IMR-90 (cell line): Measurements from ENCODE around the gene BRPF3. TPM values are rescaled to one million over a fixed set of nuclear protein-coding genes. Genes with fewer than 3 reads are reported as not detected.
A peak's percentile ranks its signal among the peaks of the same experiment; 100 is the strongest.

Experiments used
- ATAC-seq: fragments of 200-7000 bp; cut with Tn5 transposase; 2 replicates; pipeline ENCODE4 v1.9.1; 2020; ENCODE audit warnings: low read depth, mild to moderate bottlenecking, moderate library complexity
- BruUV-seq: library from RNA; stranded (reverse); fragments of 400-500 nt; replicated peaks from 2 replicates; lab custom pipeline; 2021; lab: Mats Ljungman, UMichigan
- CTCF ChIA-PET: fragments of 300-600 bp; formaldehyde crosslinking; extraction: SDS; loops from one replicate; lab custom pipeline; 2021; ENCODE audit warnings: antibody characterized with exemption; lab: Yijun Ruan, JAX
- POLR2A ChIA-PET: fragments of 300-600 bp; sonication (Branson Sonifier 250); formaldehyde crosslinking; loops from one replicate; lab custom pipeline; 2022; ENCODE audit warnings: antibody characterized with exemption; ENCODE audit not compliant: unreplicated experiment; lab: Charles Lee
- DNase-seq: peaks from one replicate; pipeline ENCODE4 v3.0.0; 2013
- H2AFZ ChIP-seq: replicated peaks from 2 replicates; pipeline ENCODE3; 2013; ENCODE audit warnings: low read length, mild to moderate bottlenecking; ENCODE audit not compliant: poor library complexity
- H2AK5ac ChIP-seq: 2 replicates; pipeline ENCODE4 v1.6.1; 2013; ENCODE audit warnings: low read depth, low read length, inconsistent platforms
- H2AK9ac ChIP-seq: replicated peaks from 2 replicates; pipeline ENCODE3; 2013; ENCODE audit warnings: mild to moderate bottlenecking, low read depth, low read length, moderate library complexity; ENCODE audit not compliant: poor library complexity
- H2BK120ac ChIP-seq: 2 replicates; pipeline ENCODE4 v1.6.1; 2013; ENCODE audit warnings: low read depth, low read length, inconsistent platforms
- H2BK15ac ChIP-seq: 3 replicates; pipeline ENCODE4 v1.6.1; 2013; ENCODE audit warnings: low read depth, low read length, inconsistent platforms
- H2BK20ac ChIP-seq: 2 replicates; pipeline ENCODE4 v1.6.1; 2013; ENCODE audit warnings: low read depth, mild to moderate bottlenecking, inconsistent platforms, low read length, moderate library complexity
- H2BK5ac ChIP-seq: 2 replicates; pipeline ENCODE4 v1.6.1; 2013; ENCODE audit warnings: mild to moderate bottlenecking, low read depth, low read length, inconsistent platforms; ENCODE audit not compliant: poor library complexity, severe bottlenecking
- H3K14ac ChIP-seq: replicated peaks from 2 replicates; pipeline ENCODE4 v1.6.1; 2013; ENCODE audit warnings: low read depth, low read length, inconsistent platforms
- H3K18ac ChIP-seq: 2 replicates; pipeline ENCODE4 v1.6.1; 2013; ENCODE audit warnings: low read depth, low read length, control low read depth
- H3K23ac ChIP-seq: 2 replicates; pipeline ENCODE4 v1.6.1; 2013; ENCODE audit warnings: low read depth, low read length, inconsistent platforms
- H3K27ac ChIP-seq: 2 replicates; pipeline ENCODE4 v1.5.1; 2013; ENCODE audit warnings: mild to moderate bottlenecking, control low read depth, low read length; ENCODE audit not compliant: insufficient read depth
- H3K27me3 ChIP-seq: 2 replicates; pipeline ENCODE4 v1.6.1; 2013; ENCODE audit warnings: low read length; ENCODE audit not compliant: control insufficient read depth, insufficient read depth
- H3K36me3 ChIP-seq: 2 replicates; pipeline ENCODE4 v1.6.1; 2013; ENCODE audit warnings: low read length, mixed read lengths; ENCODE audit not compliant: control insufficient read depth, insufficient read depth
- H3K4ac ChIP-seq: 2 replicates; pipeline ENCODE4 v1.6.1; 2013; ENCODE audit warnings: low read depth, low read length, inconsistent platforms
- H3K4me1 ChIP-seq: 2 replicates; pipeline ENCODE4 v1.6.1; 2013; ENCODE audit warnings: low read length, mixed read lengths; ENCODE audit not compliant: control insufficient read depth, insufficient read depth
- H3K4me2 ChIP-seq: 2 replicates; pipeline ENCODE4 v1.6.1; 2013; ENCODE audit warnings: low read depth, mild to moderate bottlenecking, control low read depth, low read length, moderate library complexity
- H3K4me3 ChIP-seq: 2 replicates; pipeline ENCODE4 v1.5.1; 2013; ENCODE audit warnings: low read depth, mild to moderate bottlenecking, control low read depth, low read length, moderate library complexity; ENCODE audit not compliant: insufficient read depth
- H3K56ac ChIP-seq: 2 replicates; pipeline ENCODE4 v1.6.1; 2013; ENCODE audit warnings: low read length, inconsistent platforms; ENCODE audit not compliant: insufficient read depth; ENCODE audit errors: extremely low read depth
- H3K79me1 ChIP-seq, 2 experiments: 2 replicates each; pipeline ENCODE4 v1.6.1; 2013; ENCODE audit warnings: low read length in 2 of 2, inconsistent platforms in 1 of 2, low read depth in 1 of 2
- H3K9ac ChIP-seq: 2 replicates; pipeline ENCODE4 v1.6.1; 2013; ENCODE audit warnings: low read depth, low read length, control low read depth
- H3K9me1 ChIP-seq: 2 replicates; pipeline ENCODE4 v1.6.1; 2013; ENCODE audit warnings: low read length, inconsistent platforms; ENCODE audit not compliant: insufficient read depth
- H3K9me3 ChIP-seq: 2 replicates; pipeline ENCODE4 v1.6.1; 2013; ENCODE audit warnings: low read length; ENCODE audit not compliant: control insufficient read depth, insufficient read depth
- H4K20me1 ChIP-seq: 2 replicates; pipeline ENCODE4 v1.6.1; 2013; ENCODE audit warnings: low read length, inconsistent platforms; ENCODE audit not compliant: insufficient read depth
- H4K5ac ChIP-seq: 2 replicates; pipeline ENCODE4 v1.6.1; 2013; ENCODE audit warnings: mild to moderate bottlenecking, low read depth, low read length, control low read depth
- H4K8ac ChIP-seq, 2 experiments: 2 replicates each; pipeline ENCODE4 v1.6.1; 2013; ENCODE audit warnings: low read depth in 2 of 2, low read length in 2 of 2, control low read depth in 1 of 2, inconsistent platforms in 1 of 2
- H4K91ac ChIP-seq: 2 replicates; pipeline ENCODE4 v1.6.1; 2013; ENCODE audit warnings: low read depth, low read length, inconsistent platforms; ENCODE audit not compliant: insufficient read depth
- BHLHE40 ChIP-seq: fragments of 150-350 bp; IDR thresholded peaks from 2 replicates; pipeline ENCODE4 v1.6.1; 2016; ENCODE audit warnings: mild to moderate bottlenecking, low read depth, low read length
- CEBPB ChIP-seq: IDR thresholded peaks from 2 replicates; pipeline ENCODE4 v1.6.1; 2012; ENCODE audit warnings: low read depth, low read length, improper control_type of control experiment
- CHD1 ChIP-seq: IDR thresholded peaks from 2 replicates; pipeline ENCODE4 v1.6.1; 2012; ENCODE audit warnings: low read depth, low read length, improper control_type of control experiment
- ELK1 ChIP-seq: fragments of 150-350 bp; IDR thresholded peaks from 2 replicates; pipeline ENCODE4 v1.6.1; 2016; ENCODE audit warnings: low read depth, mild to moderate bottlenecking, low read length, moderate library complexity, borderline replicate concordance
- FOS ChIP-seq: fragments of 150-350 bp; IDR thresholded peaks from 2 replicates; pipeline ENCODE4 v1.6.1; 2016; ENCODE audit warnings: low read depth, low read length
- MAFK ChIP-seq: IDR thresholded peaks from 2 replicates; pipeline ENCODE4 v1.6.1; 2012; ENCODE audit warnings: low read depth, low read length, improper control_type of control experiment
- MAZ ChIP-seq: IDR thresholded peaks from 2 replicates; pipeline ENCODE4 v1.6.1; 2012; ENCODE audit warnings: low read depth, mild to moderate bottlenecking, low read length, improper control_type of control experiment, moderate library complexity, borderline replicate concordance
- MXI1 ChIP-seq: IDR thresholded peaks from 2 replicates; pipeline ENCODE4 v1.6.1; 2012; ENCODE audit warnings: low read depth, mild to moderate bottlenecking, low read length, moderate library complexity, borderline replicate concordance
- NFE2L2 ChIP-seq: fragments of 150-350 bp; IDR thresholded peaks from 2 replicates; pipeline ENCODE4 v1.6.1; 2016; ENCODE audit warnings: low read depth, mild to moderate bottlenecking, low read length
- POLR2A ChIP-seq: IDR thresholded peaks from 2 replicates; pipeline ENCODE4 v1.6.1; 2012; ENCODE audit warnings: mild to moderate bottlenecking, low read depth, low read length
- RAD21 ChIP-seq: IDR thresholded peaks from 2 replicates; pipeline ENCODE4 v1.6.1; 2012; ENCODE audit warnings: low read length, improper control_type of control experiment
- RCOR1 ChIP-seq: IDR thresholded peaks from 2 replicates; pipeline ENCODE4 v1.6.1; 2012; ENCODE audit warnings: mild to moderate bottlenecking, low read length, improper control_type of control experiment; ENCODE audit not compliant: insufficient replicate concordance
- RFX5 ChIP-seq: IDR thresholded peaks from 2 replicates; pipeline ENCODE4 v1.8.0; 2012; ENCODE audit warnings: low read depth, mild to moderate bottlenecking, low read length, moderate library complexity
- WGBS, 2 experiments: methylation state at CpG; one replicate each; pipeline versions ENCODE4 v1.1.5 to v1.1.7; 2013; ENCODE audit warnings: missing lambda C conversion rate in 2 of 2; ENCODE audit not compliant: insufficient read length in 1 of 2; ENCODE audit errors: extremely low coverage in 2 of 2; 5-methylcytosine and 5-hydroxymethylcytosine counted together
- dilution Hi-C: fragments of 300-500 bp; cut with HindIII; formaldehyde crosslinking; loops from one replicate; pipeline ENCODE4 v1.14.3; 2018; ENCODE audit warnings: low sequenced_read_pairs; ENCODE audit not compliant: unreplicated experiment
- in situ Hi-C: fragments of 300-500 bp; cut with MboI; formaldehyde crosslinking; loops from 3 replicates; pipeline ENCODE4 v1.14.3; 2019; ENCODE audit warnings: low sequenced_read_pairs, inconsistent platforms, mixed read lengths
- intact Hi-C: fragments of 100-400 bp; cut with micrococcal nuclease; formaldehyde crosslinking; loops from 2 replicates; pipeline ENCODE4 v1.10.0; 2022
- polyA plus RNA-seq, 3 experiments: library from polyadenylated mRNA; depleted of rRNA; stranded (reverse); fragments of >200 nt; gene quantifications; 2 replicates each; pipeline ENCODE4 v1.2.3, GENCODE V29; 2012; ENCODE audit warnings: low replicate concordance in 1 of 3
- total RNA-seq: library from RNA; depleted of rRNA; stranded (reverse); fragments of >200 nt; gene quantifications from 2 replicates; pipeline ENCODE4 v1.2.3, GENCODE V29; 2012
- TF ChIP-seq, protein P1 (sequence below): fragments of 150-350 bp; IDR thresholded peaks from 2 replicates; pipeline ENCODE4 v1.6.1; 2017; ENCODE audit warnings: mild to moderate bottlenecking, antibody characterized with exemption, low read length, low read depth

The BRPF3 gene
- total and polyA plus RNA-seq, 2 of the 4 experiments (the other 2 are of a cell fraction), result 10.2 to 17.2 TPM

GRCh38 chr6:36248980-36249379 is 52.4 kb downstream of the BRPF3 start:
- Histone ChIP-seq H3K4me3 (no peak overlapping the region), H3K14ac (no peak overlapping the region; the same call in 1 of the 2 replicates), H4K20me1 (no peaks in the 10 kb centered on the region), H3K79me1 (no peaks in the 10 kb centered on the region), H2AK9ac (peak overlapping the region; percentile 74), H4K91ac (no peak overlapping the region; the same call in 1 of the 2 replicates), H3K9me1 (peaks cover 16% of the 10 kb centered on the region), H3K27me3 (no peaks in the 10 kb centered on the region), H2BK15ac (peak overlapping the region; percentile 76; the same call in 2 of the 3 replicates), H3K9me3 (no peaks in the 10 kb centered on the region), H3K4ac (peak overlapping the region; percentile 69; the same call in 1 of the 2 replicates), H2BK20ac (no peak overlapping the region), H3K56ac (no peak overlapping the region), H2AFZ (no peak overlapping the region), H4K8ac (peak overlapping the region in 1 of 2 experiments; percentile 65; a peak in 1 of 4 replicates), H3K4me2 (peak overlapping the region; percentile 20; the same call in 1 of the 2 replicates), H3K27ac (peak overlapping the region; percentile 3; the same call in 1 of the 2 replicates), H3K23ac (0 out of 2 replicates have a peak overlapping the region, but pooled peaks have one; percentile 25), H3K4me1 (peaks cover 14% of the 10 kb centered on the region), H3K36me3 (no peaks in the 10 kb centered on the region), H2BK120ac (peak overlapping the region; percentile 38; the same call in 1 of the 2 replicates), H3K18ac (no peak overlapping the region), H4K5ac (0 out of 2 replicates have a peak overlapping the region, but pooled peaks have one; percentile 67), H2AK5ac (peak overlapping the region; percentile 20; the same call in 1 of the 2 replicates), H3K9ac (no peak overlapping the region), H2BK5ac (peak overlapping the region; percentile 42)
- in situ Hi-C loops, result no loop called here
- no CpG with 5 or more reads among the region's 1 CpG for WGBS, 2 experiments
- ChIA-PET CTCF (no interaction called here), POLR2A (no interaction called here)
- TF ChIP-seq BHLHE40, result no peak
- no peak for TF ChIP-seq CEBPB
- TF ChIP-seq RCOR1, result no peak
- TF ChIP-seq CHD1, result no peak
- no peak for TF ChIP-seq RFX5
- no peak for TF ChIP-seq MAFK
- TF ChIP-seq MAZ, result no peak
- no peak for TF ChIP-seq POLR2A
- TF ChIP-seq, protein P1, sequence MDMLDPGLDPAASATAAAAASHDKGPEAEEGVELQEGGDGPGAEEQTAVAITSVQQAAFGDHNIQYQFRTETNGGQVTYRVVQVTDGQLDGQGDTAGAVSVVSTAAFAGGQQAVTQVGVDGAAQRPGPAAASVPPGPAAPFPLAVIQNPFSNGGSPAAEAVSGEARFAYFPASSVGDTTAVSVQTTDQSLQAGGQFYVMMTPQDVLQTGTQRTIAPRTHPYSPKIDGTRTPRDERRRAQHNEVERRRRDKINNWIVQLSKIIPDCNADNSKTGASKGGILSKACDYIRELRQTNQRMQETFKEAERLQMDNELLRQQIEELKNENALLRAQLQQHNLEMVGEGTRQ, result no peak
- no peak for TF ChIP-seq RAD21
- TF ChIP-seq ELK1, result no peak
- no peak for TF ChIP-seq MXI1
- no peak for TF ChIP-seq FOS
- no peak for TF ChIP-seq NFE2L2
- BruUV-seq, result no TSS peak
- ATAC-seq (peak; percentile 79), DNase-seq (peak; percentile 70)
- intact Hi-C loops, result no loop called here
- dilution Hi-C loops, result no loop called here
